ENCODE data around the gene PRKCQ.

- TF ChIP-seq CTCF (conservative IDR thresholded peaks at IDR 0.05; ENCODE audit: low read depth, low read length) = no peak
- no peak for TF ChIP-seq RCOR1 (IDR thresholded peaks at IDR 0.05; ENCODE audit: insufficient replicate concordance, low read length)
- no peak for TF ChIP-seq RAD21 (IDR thresholded peaks at IDR 0.05; ENCODE audit: low read length)
- no peak for TF ChIP-seq SMC3 (IDR thresholded peaks at IDR 0.05; ENCODE audit: low read depth, low read length)
- no peak for TF ChIP-seq FOS (IDR thresholded peaks at IDR 0.05; ENCODE audit: low read depth, low read length)
- TF ChIP-seq CEBPB (IDR thresholded peaks at IDR 0.05; ENCODE audit: low read depth, low read length) = no peak
- no peak for TF ChIP-seq POLR2A (IDR thresholded peaks at IDR 0.05; ENCODE audit: low read depth, low read length)
- no peak for TF ChIP-seq ELK1 (IDR thresholded peaks at IDR 0.05; ENCODE audit: borderline replicate concordance, low read depth, low read length)
- no peak for TF ChIP-seq USF2 (IDR thresholded peaks at IDR 0.05; ENCODE audit: low read depth, low read length)
- no peak for TF ChIP-seq MAFK (IDR thresholded peaks at IDR 0.05; ENCODE audit: low read depth, low read length)
- TF ChIP-seq MXI1 (IDR thresholded peaks at IDR 0.05; ENCODE audit: borderline replicate concordance, low read depth, low read length) = no peak
Measured at GRCh38 chr10:6399231-6399741, 180.8 kb downstream of the PRKCQ start.
